Measurements from ENCODE around the gene PLXNA4. TPM values are rescaled to one million over a fixed set of nuclear protein-coding genes. Genes with fewer than 3 reads are reported as not detected.

The PLXNA4 gene
- total RNA-seq, 1 experiment from 2014 or later = 1.0 TPM

DNA sequence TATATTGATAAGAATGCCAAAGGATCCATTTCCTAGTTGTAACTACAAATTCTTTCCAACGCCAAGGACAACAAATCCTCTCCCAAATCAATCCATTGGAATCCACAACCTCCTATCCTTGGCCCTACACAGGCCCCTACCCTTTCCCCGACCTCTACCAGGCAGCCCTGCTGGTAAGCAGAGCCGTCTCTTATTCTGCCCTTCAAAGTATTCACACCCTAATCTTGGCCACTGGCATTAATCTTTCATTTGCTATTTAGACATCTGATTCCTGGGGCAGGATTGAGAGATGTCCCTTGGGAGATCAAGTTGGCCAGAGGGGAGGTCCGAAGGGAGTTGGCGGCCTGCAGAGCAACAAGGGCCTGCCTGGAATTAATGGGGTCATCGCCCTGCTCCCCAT is 161.4 kb downstream of the PLXNA4 start:
- DNase-seq = no peak
- no peaks in the 10 kb centered on the region for H3K9me3 ChIP-seq (ENCODE audit: insufficient read depth, low read depth)
- H3K4me3 ChIP-seq = no peak overlapping the region
- TF ChIP-seq EZH2 (IDR thresholded peaks at IDR 0.05; ENCODE audit: low read depth) = no peak
- TF ChIP-seq, protein P1, sequence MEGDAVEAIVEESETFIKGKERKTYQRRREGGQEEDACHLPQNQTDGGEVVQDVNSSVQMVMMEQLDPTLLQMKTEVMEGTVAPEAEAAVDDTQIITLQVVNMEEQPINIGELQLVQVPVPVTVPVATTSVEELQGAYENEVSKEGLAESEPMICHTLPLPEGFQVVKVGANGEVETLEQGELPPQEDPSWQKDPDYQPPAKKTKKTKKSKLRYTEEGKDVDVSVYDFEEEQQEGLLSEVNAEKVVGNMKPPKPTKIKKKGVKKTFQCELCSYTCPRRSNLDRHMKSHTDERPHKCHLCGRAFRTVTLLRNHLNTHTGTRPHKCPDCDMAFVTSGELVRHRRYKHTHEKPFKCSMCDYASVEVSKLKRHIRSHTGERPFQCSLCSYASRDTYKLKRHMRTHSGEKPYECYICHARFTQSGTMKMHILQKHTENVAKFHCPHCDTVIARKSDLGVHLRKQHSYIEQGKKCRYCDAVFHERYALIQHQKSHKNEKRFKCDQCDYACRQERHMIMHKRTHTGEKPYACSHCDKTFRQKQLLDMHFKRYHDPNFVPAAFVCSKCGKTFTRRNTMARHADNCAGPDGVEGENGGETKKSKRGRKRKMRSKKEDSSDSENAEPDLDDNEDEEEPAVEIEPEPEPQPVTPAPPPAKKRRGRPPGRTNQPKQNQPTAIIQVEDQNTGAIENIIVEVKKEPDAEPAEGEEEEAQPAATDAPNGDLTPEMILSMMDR (conservative IDR thresholded peaks at IDR 0.05) = no peak
- H2AFZ ChIP-seq = no peak overlapping the region
- no peak overlapping the region for H3K27ac ChIP-seq
- no peaks in the 10 kb centered on the region for H4K20me1 ChIP-seq (ENCODE audit: insufficient read depth)
- no peaks in the 10 kb centered on the region for H3F3A ChIP-seq (ENCODE audit: insufficient read depth, low read depth)
- BruUV-seq (replicated peaks) = no TSS peak
- POLR2A ChIA-PET (ENCODE audit: unreplicated experiment) = no interaction called here
- no peaks in the 10 kb centered on the region for H3K36me3 ChIP-seq (ENCODE audit: low read depth)
- no peak overlapping the region for H3K4me2 ChIP-seq
- CTCF ChIA-PET = no interaction called here
- H3K79me2 ChIP-seq (ENCODE audit: low read depth) = no peaks in the 10 kb centered on the region
- intact Hi-C loops (cut with micrococcal nuclease; ENCODE audit: unreplicated experiment) = no loop called here
- H3K9me2 ChIP-seq (ENCODE audit: insufficient read depth) = no peaks in the 10 kb centered on the region
- peaks cover 67% of the 10 kb centered on the region for H3K27me3 ChIP-seq (ENCODE audit: insufficient read depth, low read depth)
- no peaks in the 10 kb centered on the region for H3K4me1 ChIP-seq (replicated peaks; ENCODE audit: insufficient read depth)

DNA sequence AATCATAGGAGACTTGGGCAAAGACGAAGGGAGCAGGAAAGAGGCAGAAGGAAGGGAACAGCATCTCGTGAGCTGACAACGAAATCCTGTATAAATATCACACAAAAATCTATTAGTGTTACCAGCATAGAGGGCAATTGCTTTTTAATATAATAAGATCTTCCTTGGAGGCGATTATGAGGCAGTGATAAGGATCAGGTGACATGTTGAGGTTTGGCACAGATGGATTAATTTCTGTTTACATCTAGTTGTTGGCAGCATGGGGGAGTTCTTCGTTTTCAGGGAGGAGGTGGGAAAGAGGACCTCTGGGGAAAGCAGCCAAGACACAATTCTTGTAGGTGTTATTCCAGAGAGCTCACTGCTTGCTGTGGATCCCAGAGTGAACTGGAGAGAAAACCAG is 163.8 kb downstream of the PLXNA4 start:
- Histone ChIP-seq H2AFZ (no peak overlapping the region), H3K4me3 (no peak overlapping the region), H3F3A (ENCODE audit: insufficient read depth, low read depth) (no peaks in the 10 kb centered on the region), H3K79me2 (ENCODE audit: low read depth) (no peaks in the 10 kb centered on the region), H3K27me3 (ENCODE audit: insufficient read depth, low read depth) (peaks cover 77% of the 10 kb centered on the region), H3K4me1 (replicated peaks; ENCODE audit: insufficient read depth) (no peaks in the 10 kb centered on the region), H3K4me2 (no peak overlapping the region), H3K9me2 (ENCODE audit: insufficient read depth) (no peaks in the 10 kb centered on the region), H3K27ac (no peak overlapping the region), H3K36me3 (ENCODE audit: low read depth) (no peaks in the 10 kb centered on the region), H4K20me1 (ENCODE audit: insufficient read depth) (no peaks in the 10 kb centered on the region), H3K9me3 (ENCODE audit: insufficient read depth, low read depth) (no peaks in the 10 kb centered on the region)
- POLR2A ChIA-PET (ENCODE audit: unreplicated experiment) = no interaction called here
- CTCF ChIA-PET = no interaction called here
- no TSS peak for BruUV-seq (replicated peaks)
- no peak for TF ChIP-seq EZH2 (IDR thresholded peaks at IDR 0.05; ENCODE audit: low read depth)
- TF ChIP-seq, protein P1 (conservative IDR thresholded peaks at IDR 0.05) = no peak
- DNase-seq = no peak
- intact Hi-C loops (cut with micrococcal nuclease; ENCODE audit: unreplicated experiment) = no loop called here

DNA sequence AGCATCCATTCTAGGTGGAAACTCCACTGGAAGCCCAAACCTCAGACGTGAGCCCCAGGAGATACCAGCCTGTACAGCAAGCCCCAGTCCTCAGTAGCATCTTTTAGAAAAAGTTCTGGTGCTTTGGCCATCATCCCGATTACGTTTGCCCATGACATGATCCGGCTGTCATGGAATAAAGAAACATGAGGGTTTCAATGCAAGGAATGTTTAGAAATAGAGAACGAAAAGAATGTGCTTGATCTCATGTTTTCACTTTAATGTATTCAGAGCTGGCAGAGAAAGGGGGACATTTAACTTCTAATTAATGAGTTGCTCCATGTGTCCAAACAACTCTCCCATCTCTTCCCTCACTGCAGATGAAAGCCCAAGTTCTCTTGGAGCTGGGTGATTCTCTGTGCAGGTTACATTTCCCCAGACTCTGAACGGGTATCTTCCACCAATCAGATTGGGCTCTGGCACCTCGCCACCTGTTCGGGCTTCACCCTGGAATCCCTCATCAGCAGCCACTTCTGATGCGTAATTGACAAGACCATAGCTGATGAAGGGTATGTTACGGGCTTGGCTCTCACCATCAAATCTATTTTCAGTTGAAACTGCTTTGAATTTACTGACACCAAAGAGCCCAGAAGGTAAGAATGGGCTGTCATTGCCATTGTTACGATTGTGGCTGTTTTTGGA is 165.3 kb downstream of the PLXNA4 start:
- no peak for DNase-seq
- ChIA-PET CTCF (no interaction called here), POLR2A (ENCODE audit: unreplicated experiment) (no interaction called here)
- peaks cover 81% of the 10 kb centered on the region for H3K27me3 ChIP-seq (ENCODE audit: insufficient read depth, low read depth)
- no peaks in the 10 kb centered on the region for H3K36me3 ChIP-seq (ENCODE audit: low read depth)
- H3K27ac ChIP-seq = no peak overlapping the region
- H3K9me2 ChIP-seq (ENCODE audit: insufficient read depth) = no peaks in the 10 kb centered on the region
- TF ChIP-seq, protein P1 (conservative IDR thresholded peaks at IDR 0.05) = no peak
- TF ChIP-seq EZH2 (IDR thresholded peaks at IDR 0.05; ENCODE audit: low read depth) = no peak
- no peak overlapping the region for H3K4me2 ChIP-seq
- no peaks in the 10 kb centered on the region for H3K79me2 ChIP-seq (ENCODE audit: low read depth)
- no peak overlapping the region for H2AFZ ChIP-seq
- H3K4me3 ChIP-seq = no peak overlapping the region
- intact Hi-C loops (cut with micrococcal nuclease; ENCODE audit: unreplicated experiment) = no loop called here
- no peaks in the 10 kb centered on the region for H3K4me1 ChIP-seq (replicated peaks; ENCODE audit: insufficient read depth)
- H4K20me1 ChIP-seq (ENCODE audit: insufficient read depth) = no peaks in the 10 kb centered on the region
- H3F3A ChIP-seq (ENCODE audit: insufficient read depth, low read depth) = no peaks in the 10 kb centered on the region
- H3K9me3 ChIP-seq (ENCODE audit: insufficient read depth, low read depth) = no peaks in the 10 kb centered on the region
- no TSS peak for BruUV-seq (replicated peaks)

All from PC-9 (cell line).